Testis (tissue), 3 donors: ENCODE measurements around the gene MMP25. TPM values are rescaled to one million over a fixed set of nuclear protein-coding genes. Genes with fewer than 3 reads are reported as not detected.

ENCODE experiments used
- DNase-seq: peaks from one replicate; pipeline ENCODE4 v3.0.0-alpha.2; 2019
- H3K27ac ChIP-seq, 2 donors: fragments of 200-600 bp; sonication (generic); one replicate each; pipeline ENCODE4 v1.5.1; 2019
- H3K27me3 ChIP-seq: fragments of 200-600 bp; sonication (generic); one replicate; pipeline ENCODE4 v1.5.1; 2019
- H3K36me3 ChIP-seq: fragments of 200-600 bp; sonication (generic); one replicate; pipeline ENCODE4 v1.5.1; 2017; ENCODE audit warnings: low read depth; ENCODE audit errors: missing control alignments
- H3K4me1 ChIP-seq: fragments of 200-600 bp; sonication (generic); one replicate; pipeline ENCODE4 v1.5.1; 2019
- H3K4me3 ChIP-seq, 2 donors: fragments of 200-600 bp; sonication (generic); one replicate each; pipeline ENCODE4 v1.5.1; 2017 to 2019
- H3K9me3 ChIP-seq: fragments of 200-600 bp; sonication (generic); one replicate; pipeline ENCODE4 v1.5.1; 2017
- POLR2A ChIP-seq: fragments of 450-650 bp; IDR thresholded peaks from one replicate; pipeline ENCODE4 v1.6.1; 2017; ENCODE audit warnings: antibody characterized with exemption, mild to moderate bottlenecking, moderate library complexity
- WGBS, 2 donors: methylation state at CpG; one replicate each; pipeline ENCODE4 v1.1.5; 2018; 5-methylcytosine and 5-hydroxymethylcytosine counted together
- intact Hi-C: fragments of 100-400 bp; cut with DNase I; formaldehyde crosslinking; loops from one replicate; pipeline ENCODE4 v1.15.1; 2023; ENCODE audit warnings: low total_unique reads
- polyA plus RNA-seq: library from polyadenylated mRNA; stranded (reverse); fragments of 350-450 nt; fragmentation: Illumina TruSeq; extraction: RNeasy Lipid Tissue Mini Kit (QIAGEN cat#74804); gene quantifications from one replicate; pipeline ENCODE4 v1.2.3, GENCODE V29; 2014; ENCODE audit warnings: low read depth, low replicate concordance; ENCODE audit not compliant: insufficient read depth
- total RNA-seq, 2 donors: library from RNA; depleted of rRNA; stranded (reverse); fragments of >200 nt; gene quantifications; one replicate each; pipeline ENCODE4 v1.2.3, GENCODE V29; 2016
- TF ChIP-seq, protein P1 (sequence below), 3 experiments: fragments of 450-650 bp in 2 of 3; fragments of 200-600 bp in 1 of 3; sonication (generic) in 1 of 3; IDR thresholded peaks; one replicate each; pipeline ENCODE4 v1.5.1; 2016 to 2019; ENCODE audit warnings: antibody characterized with exemption in 3 of 3, mild to moderate bottlenecking in 2 of 3, moderate library complexity in 1 of 3

The MMP25 gene
- total and polyA plus RNA-seq, 3 donors from 2014 or later = 0.53 to 1.5 (median 0.62) TPM

DNA sequence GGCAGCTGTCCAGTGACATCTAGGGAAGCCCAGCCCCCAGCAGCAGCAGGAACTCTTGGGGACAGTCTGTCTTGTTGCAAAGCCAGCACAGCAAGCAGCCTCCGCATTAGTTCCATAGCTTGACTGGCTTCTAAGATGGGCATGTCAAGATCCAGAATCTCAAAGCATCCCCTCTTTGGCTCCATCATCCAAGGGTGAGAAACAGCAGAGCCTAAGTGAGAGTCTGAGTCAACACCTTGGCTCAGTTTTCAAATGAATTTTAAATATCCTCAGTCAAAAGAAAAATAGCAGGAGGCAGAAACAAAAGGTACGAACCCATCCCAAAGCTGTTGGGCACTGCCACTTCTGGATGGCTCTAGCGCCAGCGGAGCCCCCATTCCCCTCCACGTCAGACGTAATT, 31.4 kb upstream of the MMP25 start:
- no peak overlapping the region for H3K27ac ChIP-seq
- TF ChIP-seq POLR2A = no peak
- TF ChIP-seq, protein P1, sequence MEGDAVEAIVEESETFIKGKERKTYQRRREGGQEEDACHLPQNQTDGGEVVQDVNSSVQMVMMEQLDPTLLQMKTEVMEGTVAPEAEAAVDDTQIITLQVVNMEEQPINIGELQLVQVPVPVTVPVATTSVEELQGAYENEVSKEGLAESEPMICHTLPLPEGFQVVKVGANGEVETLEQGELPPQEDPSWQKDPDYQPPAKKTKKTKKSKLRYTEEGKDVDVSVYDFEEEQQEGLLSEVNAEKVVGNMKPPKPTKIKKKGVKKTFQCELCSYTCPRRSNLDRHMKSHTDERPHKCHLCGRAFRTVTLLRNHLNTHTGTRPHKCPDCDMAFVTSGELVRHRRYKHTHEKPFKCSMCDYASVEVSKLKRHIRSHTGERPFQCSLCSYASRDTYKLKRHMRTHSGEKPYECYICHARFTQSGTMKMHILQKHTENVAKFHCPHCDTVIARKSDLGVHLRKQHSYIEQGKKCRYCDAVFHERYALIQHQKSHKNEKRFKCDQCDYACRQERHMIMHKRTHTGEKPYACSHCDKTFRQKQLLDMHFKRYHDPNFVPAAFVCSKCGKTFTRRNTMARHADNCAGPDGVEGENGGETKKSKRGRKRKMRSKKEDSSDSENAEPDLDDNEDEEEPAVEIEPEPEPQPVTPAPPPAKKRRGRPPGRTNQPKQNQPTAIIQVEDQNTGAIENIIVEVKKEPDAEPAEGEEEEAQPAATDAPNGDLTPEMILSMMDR (IDR thresholded peaks at IDR 0.05) = no peak
- H3K4me1 ChIP-seq = peaks cover 7% of the 10 kb centered on the region
- WGBS, 2 donors = 91 to 94% methylated on average over 6 of the region's 6 CpGs
- DNase-seq = no peak
- H3K4me3 ChIP-seq = no peak overlapping the region
- intact Hi-C loops = no loop called here
- no peaks in the 10 kb centered on the region for H3K36me3 ChIP-seq
- H3K27me3 ChIP-seq = no peaks in the 10 kb centered on the region
- no peaks in the 10 kb centered on the region for H3K9me3 ChIP-seq

DNA sequence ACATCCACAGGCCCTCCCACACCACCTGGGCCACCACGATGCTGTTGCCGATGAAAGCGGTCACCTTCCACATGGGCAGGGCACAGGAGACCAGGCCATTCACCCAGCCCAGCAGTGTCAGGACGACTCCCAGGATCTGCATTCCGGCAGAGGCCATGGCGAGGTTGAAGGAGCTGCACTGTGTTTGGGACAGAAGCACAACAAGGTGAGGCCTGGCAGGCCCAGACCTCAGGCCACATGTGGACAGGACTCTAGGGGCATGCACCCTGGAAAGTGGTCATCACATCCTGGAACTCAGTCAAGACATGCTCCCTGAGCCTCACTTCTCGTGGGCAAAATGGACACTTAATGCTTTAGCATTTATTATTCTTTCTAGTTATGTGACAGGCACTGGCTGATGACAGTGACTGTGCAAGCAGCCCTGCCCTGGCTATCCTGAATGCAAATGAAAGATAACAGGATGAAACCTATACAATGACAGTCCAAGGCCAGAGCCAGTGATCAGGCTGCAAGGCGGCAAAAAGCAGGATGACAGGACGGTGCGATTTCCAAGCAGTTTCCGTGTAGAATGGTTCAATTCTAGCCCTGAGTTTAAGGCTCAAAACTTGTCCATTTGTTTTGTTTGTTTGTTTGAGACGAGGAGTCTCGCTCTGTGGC, 30.4 kb upstream of the MMP25 start:
- Histone ChIP-seq H3K36me3 (no peaks in the 10 kb centered on the region), H3K4me1 (peaks cover 10% of the 10 kb centered on the region), H3K9me3 (no peaks in the 10 kb centered on the region), H3K27me3 (no peaks in the 10 kb centered on the region), H3K27ac (no peak overlapping the region), H3K4me3 (no peak overlapping the region)
- no peak for DNase-seq
- 86 to 90% methylated on average over 12 to 13 of the region's 13 CpGs for WGBS, 2 donors
- intact Hi-C loops = no loop called here
- TF ChIP-seq, protein P1 (IDR thresholded peaks at IDR 0.05) = no peak
- TF ChIP-seq POLR2A = no peak

DNA sequence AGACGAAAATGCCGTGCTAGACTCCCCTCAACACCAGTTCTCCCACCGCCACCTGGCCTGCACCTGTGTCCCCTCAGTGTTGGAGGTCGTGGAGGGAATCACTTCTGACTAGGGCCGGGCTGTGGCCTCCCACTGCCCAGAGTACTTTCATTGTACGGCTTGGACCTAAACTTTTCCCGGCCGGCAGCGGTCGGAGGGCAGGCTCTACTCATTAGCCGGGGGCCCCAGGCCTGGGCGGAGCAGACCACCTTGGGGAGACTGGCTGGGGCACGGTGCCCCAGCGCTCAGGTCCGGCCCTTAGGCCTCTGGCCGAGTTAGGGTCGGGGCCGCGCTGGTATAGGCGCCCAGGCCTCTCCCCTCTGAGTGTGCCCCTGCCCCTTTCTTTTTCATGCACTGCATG, 29.0 kb upstream of the MMP25 start:
- Histone ChIP-seq H3K9me3 (no peaks in the 10 kb centered on the region), H3K27ac (no peak overlapping the region), H3K4me1 (peaks cover 22% of the 10 kb centered on the region), H3K27me3 (no peaks in the 10 kb centered on the region), H3K36me3 (no peaks in the 10 kb centered on the region), H3K4me3 (peak overlapping the region in 1 of 2 donors; percentile 43)
- intact Hi-C loops = no loop called here
- DNase-seq = no peak
- TF ChIP-seq POLR2A = no peak
- TF ChIP-seq, protein P1 (IDR thresholded peaks at IDR 0.05) = no peak
- 46 to 58% methylated on average over 8 to 20 of the region's 20 CpGs for WGBS, 2 donors

DNA sequence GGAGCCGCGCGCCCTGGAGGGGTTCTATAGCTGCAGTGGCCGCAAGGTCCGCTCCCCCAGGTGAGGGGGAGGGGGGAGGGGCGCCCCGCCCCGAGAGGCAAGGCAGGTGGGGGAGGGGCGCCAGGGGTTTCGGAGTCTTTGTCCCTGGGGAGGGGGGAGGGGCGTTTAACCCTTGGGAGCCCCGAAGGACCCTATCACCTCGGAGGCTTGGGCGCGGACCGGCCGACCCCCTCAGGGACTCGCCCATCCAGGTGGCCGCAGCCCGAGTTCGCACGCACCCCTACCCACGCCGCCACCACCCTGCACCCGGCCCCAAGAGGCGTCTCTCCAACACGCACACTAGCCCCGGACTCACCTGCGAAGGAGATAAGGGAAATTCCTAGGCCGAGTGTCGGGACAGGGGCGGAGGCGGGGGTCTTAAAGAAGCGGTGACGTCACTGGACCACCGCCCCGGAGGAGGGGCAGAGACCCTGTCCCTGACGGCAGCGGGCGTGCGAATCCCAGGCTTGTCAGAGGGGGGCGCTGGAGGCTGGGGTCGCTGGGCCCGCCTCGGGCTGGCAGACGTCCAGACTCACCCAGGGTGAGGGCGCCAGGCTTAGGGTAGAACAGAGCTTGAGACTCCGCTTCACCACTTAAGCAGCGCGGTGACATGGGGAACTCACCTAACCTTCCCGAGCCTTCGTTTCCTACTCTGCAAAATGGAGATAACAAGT, 28.4 kb upstream of the MMP25 start, which contains the start of gene CLDN6:
CLDN6 (minus strand) TSS at position 390 of the 713 bp plus-strand sequence. CDS start 2,162 bp downstream, outside the sequence.
- Histone ChIP-seq H3K4me1 (peaks cover 28% of the 10 kb centered on the region), H3K4me3 (peak within 1 kb of the TSS; percentile 9 to 43), H3K36me3 (no peaks in the 10 kb centered on the region), H3K27me3 (no peaks in the 10 kb centered on the region), H3K27ac (no peak within 1 kb of the TSS), H3K9me3 (no peaks in the 10 kb centered on the region)
- WGBS, 2 donors = 5 to 10% methylated on average over 10 to 45 of the region's 52 CpGs
- no peak for DNase-seq
- TF ChIP-seq POLR2A = no peak
- TF ChIP-seq, protein P1 (IDR thresholded peaks at IDR 0.05) = peak in 1 of 3 experiments; percentile 11
- intact Hi-C loops = no loop called here
